ENCODE measurements around the gene HS3ST5. TPM values are rescaled to one million over a fixed set of nuclear protein-coding genes. Genes with fewer than 3 reads are reported as not detected.
A peak's percentile ranks its signal among the peaks of the same experiment; 100 is the strongest.

Gene HS3ST5
- total RNA-seq, 1 experiment from 2014 or later = 0.09 TPM

DNA sequence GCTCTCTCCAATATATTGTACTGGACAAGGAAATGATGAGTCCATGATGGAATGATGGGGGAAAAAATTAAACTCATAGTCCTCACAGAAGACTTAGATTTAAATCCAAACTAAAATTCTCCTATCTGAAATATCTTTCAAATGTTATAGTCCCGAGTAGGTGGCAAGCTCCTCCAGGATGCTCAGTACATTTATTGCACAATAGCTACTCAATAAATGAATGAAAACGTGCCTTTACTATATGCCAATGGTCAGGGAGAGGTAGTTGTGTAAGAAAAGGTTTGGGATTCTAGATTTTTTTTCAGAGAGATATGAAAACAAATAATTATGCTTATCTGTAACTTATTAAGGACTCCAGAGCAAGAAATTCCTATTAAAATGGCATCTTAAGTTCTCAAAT, 32.8 kb downstream of the HS3ST5 start:
- POLR2A ChIA-PET (ENCODE audit: unreplicated experiment) = no interaction called here

GRCh38 chr6:114304304-114304887, 38.4 kb downstream of the HS3ST5 start:
- Histone ChIP-seq H2AFZ (no peak overlapping the region), H3K4me2 (no peak overlapping the region), H3K4me3 (no peak overlapping the region), H4K20me1 (ENCODE audit: insufficient read depth) (no peaks in the 10 kb centered on the region), H3F3A (ENCODE audit: insufficient read depth, low read depth) (no peaks in the 10 kb centered on the region; the same call in 1 of the 2 replicates), H3K9me2 (ENCODE audit: insufficient read depth) (no peaks in the 10 kb centered on the region), H3K4me1 (replicated peaks; ENCODE audit: insufficient read depth) (no peaks in the 10 kb centered on the region), H3K9me3 (ENCODE audit: insufficient read depth, low read depth) (no peaks in the 10 kb centered on the region), H3K27me3 (ENCODE audit: insufficient read depth, low read depth) (no peaks in the 10 kb centered on the region), H3K27ac (no peak overlapping the region), H3K79me2 (ENCODE audit: low read depth) (no peaks in the 10 kb centered on the region), H3K36me3 (ENCODE audit: low read depth) (no peaks in the 10 kb centered on the region)
- intact Hi-C loops (cut with micrococcal nuclease; ENCODE audit: unreplicated experiment) = loop anchor here (1.0 to 2.0 kb wide), 3 partner anchors 159 to 310 kb away; no protein-coding TSS in a partner anchor
- DNase-seq = peak in 1 of 2 experiments; percentile 43
- no TSS peak for BruUV-seq (replicated peaks)
- TF ChIP-seq CTCF (conservative IDR thresholded peaks at IDR 0.05) (peak; percentile 84), EZH2 (IDR thresholded peaks at IDR 0.05; ENCODE audit: low read depth) (no peak)
- ChIA-PET POLR2A (ENCODE audit: unreplicated experiment) (interaction anchor here (0.7 kb wide), 1 partner anchor 1797 kb away, joined by 7 read pairs; no protein-coding TSS in a partner anchor), CTCF (interaction anchor here (0.6 to 1.5 kb wide), 4 partner anchors 196 to 324 kb away, joined by 3 to 9 read pairs (median 4); no protein-coding TSS in a partner anchor)

More for the DNA sequence above, 32.8 kb downstream of the HS3ST5 start:
- no peak overlapping the region for H3K4me2 ChIP-seq
- H3K9me3 ChIP-seq (ENCODE audit: insufficient read depth, low read depth) = no peaks in the 10 kb centered on the region
- H3K4me1 ChIP-seq (replicated peaks; ENCODE audit: insufficient read depth) = no peaks in the 10 kb centered on the region
- BruUV-seq (replicated peaks) = no TSS peak
- H2AFZ ChIP-seq = no peak overlapping the region
- H3K36me3 ChIP-seq (ENCODE audit: low read depth) = no peaks in the 10 kb centered on the region
- H3K27me3 ChIP-seq (ENCODE audit: insufficient read depth, low read depth) = no peaks in the 10 kb centered on the region
- H3K79me2 ChIP-seq (ENCODE audit: low read depth) = no peaks in the 10 kb centered on the region
- no peak overlapping the region for H3K27ac ChIP-seq
- no peaks in the 10 kb centered on the region for H4K20me1 ChIP-seq (ENCODE audit: insufficient read depth)
- CTCF ChIA-PET = interaction anchor here (0.6 kb wide), 1 partner anchor 74 kb away, joined by 4 read pairs; no protein-coding TSS in a partner anchor
- no peak for TF ChIP-seq EZH2 (IDR thresholded peaks at IDR 0.05; ENCODE audit: low read depth)
- TF ChIP-seq CTCF (conservative IDR thresholded peaks at IDR 0.05) = no peak
- no peak overlapping the region for H3K4me3 ChIP-seq
- H3K9me2 ChIP-seq (ENCODE audit: insufficient read depth) = no peaks in the 10 kb centered on the region
- DNase-seq = no peak
- H3F3A ChIP-seq (ENCODE audit: insufficient read depth, low read depth) = no peaks in the 10 kb centered on the region
- intact Hi-C loops (cut with micrococcal nuclease; ENCODE audit: unreplicated experiment) = no loop called here

DNA sequence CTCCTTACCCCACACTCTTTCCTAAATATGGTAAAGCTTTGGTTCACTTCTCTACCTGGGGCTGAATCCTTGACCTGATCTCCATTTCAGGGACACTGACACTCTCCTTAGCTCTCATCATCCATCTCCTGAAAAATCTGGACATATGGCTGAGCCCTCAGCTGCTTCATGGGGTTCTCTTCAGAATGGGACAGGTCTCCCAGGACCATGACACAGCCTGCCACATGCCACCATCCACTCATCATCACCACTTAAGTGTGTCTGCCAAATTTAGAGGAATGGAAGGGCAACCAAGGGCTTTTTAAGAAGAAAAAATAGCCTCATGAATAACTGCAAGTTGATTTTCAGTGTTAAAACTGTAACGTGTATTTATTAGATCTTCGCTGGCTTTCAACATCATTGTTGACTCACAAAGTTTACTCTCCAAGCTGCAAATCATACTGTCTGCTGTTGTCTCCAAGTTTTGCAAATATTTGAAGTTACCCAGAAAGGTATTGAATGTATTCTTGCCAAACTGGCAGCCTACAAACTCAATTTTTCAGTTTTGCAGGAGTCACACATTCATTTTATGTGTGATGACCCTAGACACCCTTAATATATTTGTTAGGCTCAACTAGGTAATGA, 41.1 kb downstream of the HS3ST5 start:
- no peak overlapping the region for H3K27ac ChIP-seq
- no peaks in the 10 kb centered on the region for H3K79me2 ChIP-seq (ENCODE audit: low read depth)
- CTCF ChIA-PET = no interaction called here
- no peak overlapping the region for H3K4me2 ChIP-seq
- H3K4me1 ChIP-seq (replicated peaks; ENCODE audit: insufficient read depth) = no peaks in the 10 kb centered on the region
- DNase-seq = no peak
- no peak overlapping the region for H2AFZ ChIP-seq
- POLR2A ChIA-PET (ENCODE audit: unreplicated experiment) = interaction anchor here (0.5 kb wide), 2 partner anchors 174 to 1710 kb away, joined by 4 to 5 read pairs; no protein-coding TSS in a partner anchor
- H3K36me3 ChIP-seq (ENCODE audit: low read depth) = no peaks in the 10 kb centered on the region
- no peak overlapping the region for H3K4me3 ChIP-seq
- no peak for TF ChIP-seq EZH2 (IDR thresholded peaks at IDR 0.05; ENCODE audit: low read depth)
- TF ChIP-seq CTCF (conservative IDR thresholded peaks at IDR 0.05) = no peak
- intact Hi-C loops (cut with micrococcal nuclease; ENCODE audit: unreplicated experiment) = no loop called here
- no peaks in the 10 kb centered on the region for H3K9me3 ChIP-seq (ENCODE audit: insufficient read depth, low read depth)
- BruUV-seq (replicated peaks) = no TSS peak
- no peaks in the 10 kb centered on the region for H3K9me2 ChIP-seq (ENCODE audit: insufficient read depth)
- no peaks in the 10 kb centered on the region for H4K20me1 ChIP-seq (ENCODE audit: insufficient read depth)
- H3K27me3 ChIP-seq (ENCODE audit: insufficient read depth, low read depth) = no peaks in the 10 kb centered on the region
- no peaks in the 10 kb centered on the region; the same call in 1 of the 2 replicates for H3F3A ChIP-seq (ENCODE audit: insufficient read depth, low read depth)

Data from PC-9 (cell line).